ENCODE data around the gene MINDY2.
"Not testable (repeated sequence)": the region's sequence is repeated elsewhere in the genome, so short reads cannot be mapped to it uniquely, and the experiment has no call there.

The MINDY2 gene

GRCh38 chr15:58851205-58851604, 80.1 kb downstream of the MINDY2 start:
- H3K4me1 ChIP-seq (ENCODE audit: control extremely low read depth in 1 of 4, control insufficient read depth in 4 of 4, insufficient read depth in 4 of 4, low read length in 3 of 4); POLR2A ChIA-PET; H3K27ac ChIP-seq (ENCODE audit: insufficient read depth in 1 of 2, low read depth in 1 of 2, low read length in 2 of 2, poor library complexity in 1 of 2, severe bottlenecking in 2 of 2); H3K4me3 ChIP-seq (ENCODE audit: control insufficient read depth in 1 of 7, extremely low read depth in 1 of 7, insufficient read depth in 4 of 7, low read depth in 2 of 7, low read length in 6 of 7); H3K27me3 ChIP-seq (replicated peaks in 2 of 5; ENCODE audit: control insufficient read depth in 4 of 5, insufficient read depth in 5 of 5, low read length in 4 of 5); H3K9me3 ChIP-seq (ENCODE audit: control extremely low read depth in 1 of 5, control insufficient read depth in 4 of 5, insufficient read depth in 2 of 5, low read depth in 1 of 5, low read length in 4 of 5); DNase-seq: not testable (repeated sequence)
- 100% methylated on average over 2 of the region's 3 CpGs for WGBS (ENCODE audit: insufficient coverage)
- CTCF ChIA-PET = interaction anchor here (1.2 kb wide), 1 partner anchor 10 kb away, joined by 3 read pairs; no protein-coding TSS in a partner anchor
- H3K36me3 ChIP-seq (ENCODE audit: control insufficient read depth in 4 of 4, insufficient read depth in 4 of 4, low read length in 3 of 4) = peaks cover 3 to 23% (median 5%) of the 10 kb centered on the region in 4 experiments

- POLR2A ChIA-PET = no interaction called here
- WGBS (ENCODE audit: insufficient coverage) = 100% methylated on average over 3 of the region's 5 CpGs
- H3K4me1 ChIP-seq (ENCODE audit: control extremely low read depth in 1 of 4, control insufficient read depth in 4 of 4, insufficient read depth in 4 of 4, low read length in 3 of 4) = no peaks in the 10 kb centered on the region
These were observed 81.2 kb downstream of the MINDY2 start for GRCh38 chr15:58852347-58852746.

GRCh38 chr15:58854593-58854992, 83.5 kb downstream of the MINDY2 start:
- no CpG with 5 or more reads among the region's 4 CpGs for WGBS (ENCODE audit: insufficient coverage)
- no peak for DNase-seq
- CTCF ChIA-PET = interaction anchor here (0.6 to 1.0 kb wide), 2 partner anchors 12 to 31 kb away, joined by 3 read pairs; no protein-coding TSS in a partner anchor
- POLR2A ChIA-PET = no interaction called here
- no peak overlapping the region for H3K4me3 ChIP-seq (ENCODE audit: control insufficient read depth in 1 of 7, extremely low read depth in 1 of 7, insufficient read depth in 4 of 7, low read depth in 2 of 7, low read length in 6 of 7)
- H3K9me3 ChIP-seq (ENCODE audit: control extremely low read depth in 1 of 5, control insufficient read depth in 4 of 5, insufficient read depth in 2 of 5, low read depth in 1 of 5, low read length in 4 of 5) = no peaks in the 10 kb centered on the region
- H3K27ac ChIP-seq (ENCODE audit: insufficient read depth in 1 of 2, low read depth in 1 of 2, low read length in 2 of 2, poor library complexity in 1 of 2, severe bottlenecking in 2 of 2) = no peak overlapping the region
- H3K27me3 ChIP-seq (replicated peaks in 2 of 5; ENCODE audit: control insufficient read depth in 4 of 5, insufficient read depth in 5 of 5, low read length in 4 of 5) = no peaks in the 10 kb centered on the region
- no peaks in the 10 kb centered on the region for H3K4me1 ChIP-seq (ENCODE audit: control extremely low read depth in 1 of 4, control insufficient read depth in 4 of 4, insufficient read depth in 4 of 4, low read length in 3 of 4)
- peaks cover 0 to 11% (median 4%) of the 10 kb centered on the region in 4 experiments for H3K36me3 ChIP-seq (ENCODE audit: control insufficient read depth in 4 of 4, insufficient read depth in 4 of 4, low read length in 3 of 4)

More at GRCh38 chr15:58852347-58852746, 81.2 kb downstream of the MINDY2 start:
- no peaks in the 10 kb centered on the region for H3K9me3 ChIP-seq (ENCODE audit: control extremely low read depth in 1 of 5, control insufficient read depth in 4 of 5, insufficient read depth in 2 of 5, low read depth in 1 of 5, low read length in 4 of 5)
- H3K4me3 ChIP-seq (ENCODE audit: control insufficient read depth in 1 of 7, extremely low read depth in 1 of 7, insufficient read depth in 4 of 7, low read depth in 2 of 7, low read length in 6 of 7) = no peak overlapping the region
- no peaks in the 10 kb centered on the region for H3K27me3 ChIP-seq (replicated peaks in 2 of 5; ENCODE audit: control insufficient read depth in 4 of 5, insufficient read depth in 5 of 5, low read length in 4 of 5)
- DNase-seq = peak in 2 of 3 donors; percentile 13 to 34
- H3K36me3 ChIP-seq (ENCODE audit: control insufficient read depth in 4 of 4, insufficient read depth in 4 of 4, low read length in 3 of 4) = peaks cover 3 to 22% (median 5%) of the 10 kb centered on the region in 4 experiments
- CTCF ChIA-PET = interaction anchor here (0.8 kb wide), 1 partner anchor 10 kb away, joined by 3 read pairs; no protein-coding TSS in a partner anchor
- no peak overlapping the region for H3K27ac ChIP-seq (ENCODE audit: insufficient read depth in 1 of 2, low read depth in 1 of 2, low read length in 2 of 2, poor library complexity in 1 of 2, severe bottlenecking in 2 of 2)

GRCh38 chr15:58856086-58856485, 85.0 kb downstream of the MINDY2 start:
- ChIA-PET CTCF (interaction anchor here (0.6 kb wide), 1 partner anchor 37 kb away, joined by 4 read pairs; no protein-coding TSS in a partner anchor), POLR2A (interaction anchor here (0.6 kb wide), 1 partner anchor 440 kb away, joined by 3 read pairs; no protein-coding TSS in a partner anchor)
- Histone ChIP-seq H3K36me3 (ENCODE audit: control insufficient read depth in 4 of 4, insufficient read depth in 4 of 4, low read length in 3 of 4) (peaks cover 0 to 11% (median 4%) of the 10 kb centered on the region in 4 experiments), H3K9me3 (ENCODE audit: control extremely low read depth in 1 of 5, control insufficient read depth in 4 of 5, insufficient read depth in 2 of 5, low read depth in 1 of 5, low read length in 4 of 5) (no peaks in the 10 kb centered on the region), H3K4me1 (ENCODE audit: control extremely low read depth in 1 of 4, control insufficient read depth in 4 of 4, insufficient read depth in 4 of 4, low read length in 3 of 4) (no peaks in the 10 kb centered on the region), H3K27ac (ENCODE audit: insufficient read depth in 1 of 2, low read depth in 1 of 2, low read length in 2 of 2, poor library complexity in 1 of 2, severe bottlenecking in 2 of 2) (no peak overlapping the region), H3K4me3 (ENCODE audit: control insufficient read depth in 1 of 7, extremely low read depth in 1 of 7, insufficient read depth in 4 of 7, low read depth in 2 of 7, low read length in 6 of 7) (no peak overlapping the region), H3K27me3 (replicated peaks in 2 of 5; ENCODE audit: control insufficient read depth in 4 of 5, insufficient read depth in 5 of 5, low read length in 4 of 5) (no peaks in the 10 kb centered on the region)
- no peak for DNase-seq

GRCh38 chr15:58856621-58857020, 85.5 kb downstream of the MINDY2 start:
- H3K9me3 ChIP-seq (ENCODE audit: control extremely low read depth in 1 of 5, control insufficient read depth in 4 of 5, insufficient read depth in 2 of 5, low read depth in 1 of 5, low read length in 4 of 5); H3K4me3 ChIP-seq (ENCODE audit: control insufficient read depth in 1 of 7, extremely low read depth in 1 of 7, insufficient read depth in 4 of 7, low read depth in 2 of 7, low read length in 6 of 7); H3K27me3 ChIP-seq (replicated peaks in 2 of 5; ENCODE audit: control insufficient read depth in 4 of 5, insufficient read depth in 5 of 5, low read length in 4 of 5); CTCF ChIA-PET; H3K27ac ChIP-seq (ENCODE audit: insufficient read depth in 1 of 2, low read depth in 1 of 2, low read length in 2 of 2, poor library complexity in 1 of 2, severe bottlenecking in 2 of 2); H3K4me1 ChIP-seq (ENCODE audit: control extremely low read depth in 1 of 4, control insufficient read depth in 4 of 4, insufficient read depth in 4 of 4, low read length in 3 of 4); DNase-seq; H3K36me3 ChIP-seq (ENCODE audit: control insufficient read depth in 4 of 4, insufficient read depth in 4 of 4, low read length in 3 of 4): not testable (repeated sequence)
- WGBS (ENCODE audit: insufficient coverage) = no CpG with 5 or more reads among the region's 1 CpG
- POLR2A ChIA-PET = interaction anchor here (0.6 kb wide), 1 partner anchor 38 kb away, joined by 3 read pairs; no protein-coding TSS in a partner anchor

GRCh38 chr15:58862326-58862725, 91.2 kb downstream of the MINDY2 start:
- POLR2A ChIA-PET = interaction anchor here (0.6 kb wide), 1 partner anchor 57 kb away, joined by 4 read pairs; no protein-coding TSS in a partner anchor
- Histone ChIP-seq H3K4me3 (ENCODE audit: control insufficient read depth in 1 of 7, extremely low read depth in 1 of 7, insufficient read depth in 4 of 7, low read depth in 2 of 7, low read length in 6 of 7) (no peak overlapping the region), H3K27me3 (replicated peaks in 2 of 5; ENCODE audit: control insufficient read depth in 4 of 5, insufficient read depth in 5 of 5, low read length in 4 of 5) (peaks cover 0 to 16% (median 2%) of the 10 kb centered on the region in 5 experiments)

GRCh38 chr15:58864602-58865424, 93.7 kb downstream of the MINDY2 start:
- Histone ChIP-seq H3K4me1 (ENCODE audit: control extremely low read depth in 1 of 4, control insufficient read depth in 4 of 4, insufficient read depth in 4 of 4, low read length in 3 of 4) (peaks cover 0 to 10% (median 5%) of the 10 kb centered on the region in 4 experiments), H3K9me3 (ENCODE audit: control extremely low read depth in 1 of 5, control insufficient read depth in 4 of 5, insufficient read depth in 2 of 5, low read depth in 1 of 5, low read length in 4 of 5) (no peaks in the 10 kb centered on the region), H3K27me3 (replicated peaks in 2 of 5; ENCODE audit: control insufficient read depth in 4 of 5, insufficient read depth in 5 of 5, low read length in 4 of 5) (peaks cover 0 to 16% (median 2%) of the 10 kb centered on the region in 5 experiments), H3K36me3 (ENCODE audit: control insufficient read depth in 4 of 4, insufficient read depth in 4 of 4, low read length in 3 of 4) (no peaks in the 10 kb centered on the region), H3K4me3 (ENCODE audit: control insufficient read depth in 1 of 7, extremely low read depth in 1 of 7, insufficient read depth in 4 of 7, low read depth in 2 of 7, low read length in 6 of 7) (peak overlapping the region in 3 of 7 experiments; percentile 43 to 53 (median 50)), H3K27ac (ENCODE audit: insufficient read depth in 1 of 2, low read depth in 1 of 2, low read length in 2 of 2, poor library complexity in 1 of 2, severe bottlenecking in 2 of 2) (no peak overlapping the region)
- WGBS (ENCODE audit: insufficient coverage) = 28% methylated on average over 45 of the region's 54 CpGs
- POLR2A ChIA-PET = no interaction called here
- CTCF ChIA-PET = interaction anchor here (0.8 kb wide), 1 partner anchor 20 kb away, joined by 3 read pairs; no protein-coding TSS in a partner anchor
- DNase-seq = peak in 2 of 3 donors; percentile 30 to 47

More at GRCh38 chr15:58862326-58862725, 91.2 kb downstream of the MINDY2 start:
- Histone ChIP-seq H3K36me3 (ENCODE audit: control insufficient read depth in 4 of 4, insufficient read depth in 4 of 4, low read length in 3 of 4) (no peaks in the 10 kb centered on the region), H3K27ac (ENCODE audit: insufficient read depth in 1 of 2, low read depth in 1 of 2, low read length in 2 of 2, poor library complexity in 1 of 2, severe bottlenecking in 2 of 2) (no peak overlapping the region), H3K4me1 (ENCODE audit: control extremely low read depth in 1 of 4, control insufficient read depth in 4 of 4, insufficient read depth in 4 of 4, low read length in 3 of 4) (peaks cover 0 to 10% (median 5%) of the 10 kb centered on the region in 4 experiments), H3K9me3 (ENCODE audit: control extremely low read depth in 1 of 5, control insufficient read depth in 4 of 5, insufficient read depth in 2 of 5, low read depth in 1 of 5, low read length in 4 of 5) (no peaks in the 10 kb centered on the region)
- CTCF ChIA-PET = interaction anchor here (0.6 to 1.6 kb wide), 2 partner anchors 10 to 12 kb away, joined by 3 read pairs; no protein-coding TSS in a partner anchor
- no CpG with 5 or more reads among the region's 2 CpGs for WGBS (ENCODE audit: insufficient coverage)
- DNase-seq = no peak

Measured in common myeloid progenitor, CD34-positive (primary cell).